GM23338 (cell line): ENCODE data around the gene DAZL.
A peak's percentile ranks its signal among the peaks of the same experiment; 100 is the strongest.

Experiments used
- CTCF ChIP-seq, 2 experiments: fragments of 200-600 bp in 1 of 2; sonication (generic) in 1 of 2; conservative IDR thresholded peaks; 2 replicates each; pipeline versions ENCODE4 v1.5.1 to v1.6.1; 2016 to 2017; ENCODE audit warnings: antibody characterized with exemption in 2 of 2, low read depth in 2 of 2, mild to moderate bottlenecking in 2 of 2, moderate library complexity in 1 of 2
- ETS1 ChIP-seq: IDR thresholded peaks from 2 replicates; pipeline ENCODE4 v1.6.1; 2016; ENCODE audit warnings: antibody characterized with exemption
- EZH2 ChIP-seq: fragments of 200-600 bp; sonication (generic); IDR thresholded peaks from one replicate; pipeline ENCODE4 v1.8.0; 2017; ENCODE audit warnings: antibody characterized with exemption, mild to moderate bottlenecking, low read depth; ENCODE audit not compliant: unreplicated experiment
- EZH2phosphoT487 ChIP-seq: fragments of 200-600 bp; sonication (generic); IDR thresholded peaks from one replicate; pipeline ENCODE4 v1.8.1; 2018; ENCODE audit warnings: antibody characterized with exemption; ENCODE audit not compliant: unreplicated experiment
- JUNB ChIP-seq: IDR thresholded peaks from one replicate; pipeline ENCODE4 v1.6.1; 2016; ENCODE audit warnings: antibody characterized with exemption; ENCODE audit not compliant: unreplicated experiment
- POLR2AphosphoS5 ChIP-seq: IDR thresholded peaks from 2 replicates; pipeline ENCODE4 v1.6.1; 2016; ENCODE audit warnings: antibody characterized with exemption, low read depth
- REST ChIP-seq: IDR thresholded peaks from one replicate; pipeline ENCODE4 v1.6.1; 2018; ENCODE audit warnings: antibody characterized with exemption; ENCODE audit not compliant: unreplicated experiment
- STAT1 ChIP-seq: IDR thresholded peaks from one replicate; pipeline ENCODE4 v1.6.1; 2016; ENCODE audit warnings: antibody characterized with exemption; ENCODE audit not compliant: unreplicated experiment
- ZNF331 ChIP-seq: fragments of 250-450 bp; sonication (Bioruptor Pico); IDR thresholded peaks from 2 replicates; pipeline ENCODE4 v1.5.0; 2020; ENCODE audit warnings: low read depth, mild to moderate bottlenecking, moderate library complexity
- ZNF462 ChIP-seq: fragments of 250-450 bp; sonication (Bioruptor Pico); IDR thresholded peaks from 2 replicates; pipeline ENCODE4 v1.5.0; 2020; ENCODE audit warnings: mild to moderate bottlenecking, moderate library complexity

- TF ChIP-seq EZH2 (no peak), CTCF (conservative IDR thresholded peaks at IDR 0.05; ENCODE audit: low read depth in 2 of 2) (0 out of 4 replicates have a peak, but pooled peaks of 1 of the 2 experiments have one; percentile 0), EZH2phosphoT487 (no peak), STAT1 (no peak), POLR2AphosphoS5 (no peak), JUNB (no peak), ETS1 (no peak), REST (no peak), ZNF331 (no peak), ZNF462 (CRISPR knock-in tag) (no peak)
Measured at GRCh38 chr3:16550305-16550675, 54.9 kb downstream of the DAZL start.
